Fibroblast of skin of right quadriceps (primary cell): ENCODE data around the gene ADARB2.

ENCODE experiments used
- DNase-seq: peaks from one replicate; pipeline ENCODE4 v3.0.0-alpha.2; 2013

The ADARB2 gene

DNA sequence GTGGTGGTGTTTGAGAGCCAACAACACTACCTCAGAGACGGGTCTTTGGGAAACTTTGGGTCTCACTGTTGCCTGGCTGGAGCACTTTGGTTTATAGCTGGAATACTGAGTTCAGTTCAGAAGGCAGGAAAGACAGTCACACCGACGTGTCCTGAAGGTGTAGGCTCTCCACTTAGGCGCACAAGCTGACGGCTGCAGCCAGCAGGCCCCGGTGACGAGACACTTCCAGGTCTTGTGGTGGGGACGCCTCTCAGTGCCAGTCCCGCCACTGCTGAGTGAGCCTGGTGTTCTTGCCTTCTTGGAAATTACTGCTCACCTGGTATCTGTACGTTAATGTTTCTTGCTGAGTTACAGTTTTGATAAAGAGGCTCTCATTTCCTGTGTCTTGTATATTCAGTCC is 607.1 kb downstream of the ADARB2 start:
- no peak for DNase-seq

DNA sequence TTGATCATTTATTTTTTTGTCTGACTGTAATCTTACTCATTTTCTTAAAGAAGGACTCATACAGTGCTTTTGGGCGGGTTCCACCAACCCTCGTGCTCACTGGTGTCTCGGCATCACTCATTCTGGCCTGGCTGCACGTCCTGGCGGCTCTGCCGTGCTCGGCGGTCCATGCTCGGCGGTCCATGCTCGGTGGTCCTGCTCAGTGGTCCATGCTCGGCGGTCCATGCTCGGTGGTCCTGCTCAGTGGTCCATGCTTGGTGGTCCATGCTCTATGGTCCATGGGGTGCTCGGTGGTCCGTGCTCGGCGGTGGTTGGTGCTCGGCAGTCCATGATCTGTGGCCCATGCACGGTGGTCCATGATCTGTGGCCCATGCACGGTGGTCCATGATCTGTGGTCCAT is 608.7 kb downstream of the ADARB2 start:
- DNase-seq: no peak

DNA sequence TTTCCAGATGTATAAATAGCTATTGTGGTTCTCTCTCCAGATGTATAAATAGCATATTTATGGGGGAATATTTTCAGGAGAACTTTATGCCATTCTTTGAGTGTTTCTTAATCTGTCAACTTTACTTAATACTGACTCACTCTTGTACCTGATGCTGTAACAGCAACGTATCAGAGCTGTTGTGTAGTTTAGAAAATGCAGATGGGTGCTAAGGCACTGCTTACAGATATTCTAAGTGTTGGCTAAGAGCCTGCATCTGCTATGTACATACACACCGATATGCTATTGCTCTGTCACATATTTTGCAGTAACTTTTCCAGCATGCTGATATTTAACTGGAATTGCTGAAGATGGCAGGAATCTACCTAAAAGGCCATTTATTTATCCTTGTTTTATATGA is 609.2 kb downstream of the ADARB2 start:
- no peak for DNase-seq

DNA sequence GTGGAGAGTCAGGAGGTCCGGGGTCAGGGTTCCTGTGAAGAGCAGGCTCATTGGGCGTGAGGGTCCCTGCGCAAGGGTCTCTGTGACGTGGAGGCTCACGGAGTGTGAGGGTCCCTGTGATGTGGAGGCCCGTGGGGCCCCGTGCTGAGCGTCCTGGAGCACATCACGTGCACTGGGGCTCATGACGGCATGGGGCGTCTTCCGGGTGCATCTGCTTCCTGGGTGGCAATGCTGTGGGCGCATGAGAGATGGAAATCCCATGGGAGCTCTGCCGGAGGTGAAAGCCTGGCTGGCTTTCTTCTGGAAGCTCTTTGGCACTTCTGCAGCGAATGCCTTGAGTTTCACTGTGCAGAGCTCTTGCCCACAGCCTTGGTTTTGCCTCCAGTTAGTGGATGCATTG is 609.7 kb downstream of the ADARB2 start:
- no peak for DNase-seq
